Caki2 (cell line): Measurements from ENCODE around the gene NELL1. TPM values are rescaled to one million over a fixed set of nuclear protein-coding genes. Genes with fewer than 3 reads are reported as not detected.
A peak's percentile ranks its signal among the peaks of the same experiment; 100 is the strongest.

Experiments
- DNase-seq: peaks from one replicate; pipeline ENCODE4 v3.0.0-alpha.2; 2015; ENCODE audit warnings: low read depth
- in situ Hi-C: cut with HindIII; loops from 2 replicates; pipeline ENCODE4 v1.10.0; 2016; ENCODE audit warnings: low sequenced_read_pairs, low pct_unique_long_range_greater_than_20kb, mixed read lengths
- total RNA-seq: library from RNA; depleted of rRNA; stranded (reverse); fragments of >200 nt; shearing (Covaris generic); gene quantifications from 2 replicates; pipeline ENCODE4 v1.2.3, GENCODE V29; 2014; ENCODE audit warnings: low replicate concordance

Gene NELL1
- total RNA-seq, 1 experiment from 2014 or later, result not detected

- in situ Hi-C loops, result no loop called here
- DNase-seq, result no peak
Measured at GRCh38 chr11:20658135-20658534, 11.3 kb upstream of the NELL1 start.

GRCh38 chr11:20661445-20661844, 7.9 kb upstream of the NELL1 start:
- in situ Hi-C loops, result no loop called here

DNA sequence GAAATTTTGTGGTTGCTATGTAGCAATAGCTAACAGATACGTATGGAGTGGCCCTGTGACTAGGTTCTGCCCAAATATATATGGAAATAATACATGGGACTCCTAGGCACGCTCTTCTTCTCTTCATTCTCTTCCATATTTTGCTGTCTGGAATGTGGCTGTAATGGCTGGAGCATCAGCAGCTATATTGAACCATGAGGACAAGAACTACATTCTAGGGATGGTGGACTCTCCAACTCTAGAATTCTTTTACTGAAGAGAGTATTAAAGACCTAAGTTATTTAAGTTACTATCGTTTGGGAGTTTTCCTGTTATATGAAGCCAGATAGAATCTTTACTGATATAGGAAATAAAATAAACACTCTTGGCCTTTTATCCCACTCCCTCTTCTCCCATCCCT, 7.5 kb upstream of the NELL1 start:
- no peak for DNase-seq
- in situ Hi-C loops, result no loop called here

More at GRCh38 chr11:20661445-20661844, 7.9 kb upstream of the NELL1 start:
- DNase-seq, result no peak

DNA sequence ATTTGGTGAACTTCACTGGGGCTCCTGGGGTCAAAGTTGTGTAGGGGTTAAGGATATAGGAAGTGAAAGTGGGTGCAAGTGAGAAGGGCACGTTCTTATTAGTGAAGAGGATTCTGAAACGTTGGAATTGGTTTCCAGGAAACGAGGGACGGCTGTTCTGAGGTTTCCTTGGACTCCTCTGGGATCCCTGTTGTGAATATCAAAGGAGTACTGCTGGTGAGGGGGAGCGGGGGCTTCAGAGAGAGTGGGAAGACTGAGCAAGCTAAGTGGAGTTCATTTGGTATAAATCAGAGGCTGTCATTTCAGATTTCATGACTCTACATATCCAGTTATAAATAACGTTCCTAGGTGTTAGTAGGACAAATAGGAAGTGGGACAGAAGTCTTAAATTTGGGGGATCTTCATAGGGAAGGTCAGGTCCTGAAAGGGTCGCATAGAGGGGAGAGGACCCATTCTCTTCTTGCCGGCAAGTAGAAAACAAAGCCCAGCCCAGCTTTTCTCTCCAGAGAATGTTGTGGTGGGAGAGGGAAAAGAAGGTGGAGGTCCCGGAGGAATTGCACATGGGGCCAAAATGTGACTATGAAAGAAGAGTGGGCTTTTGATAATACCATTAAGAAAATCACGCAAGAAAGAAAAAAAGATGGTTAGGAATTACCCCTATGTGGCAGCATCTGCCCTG, 1.1 kb upstream of the NELL1 start:
- DNase-seq, result no peak
- in situ Hi-C loops, result no loop called here

DNA sequence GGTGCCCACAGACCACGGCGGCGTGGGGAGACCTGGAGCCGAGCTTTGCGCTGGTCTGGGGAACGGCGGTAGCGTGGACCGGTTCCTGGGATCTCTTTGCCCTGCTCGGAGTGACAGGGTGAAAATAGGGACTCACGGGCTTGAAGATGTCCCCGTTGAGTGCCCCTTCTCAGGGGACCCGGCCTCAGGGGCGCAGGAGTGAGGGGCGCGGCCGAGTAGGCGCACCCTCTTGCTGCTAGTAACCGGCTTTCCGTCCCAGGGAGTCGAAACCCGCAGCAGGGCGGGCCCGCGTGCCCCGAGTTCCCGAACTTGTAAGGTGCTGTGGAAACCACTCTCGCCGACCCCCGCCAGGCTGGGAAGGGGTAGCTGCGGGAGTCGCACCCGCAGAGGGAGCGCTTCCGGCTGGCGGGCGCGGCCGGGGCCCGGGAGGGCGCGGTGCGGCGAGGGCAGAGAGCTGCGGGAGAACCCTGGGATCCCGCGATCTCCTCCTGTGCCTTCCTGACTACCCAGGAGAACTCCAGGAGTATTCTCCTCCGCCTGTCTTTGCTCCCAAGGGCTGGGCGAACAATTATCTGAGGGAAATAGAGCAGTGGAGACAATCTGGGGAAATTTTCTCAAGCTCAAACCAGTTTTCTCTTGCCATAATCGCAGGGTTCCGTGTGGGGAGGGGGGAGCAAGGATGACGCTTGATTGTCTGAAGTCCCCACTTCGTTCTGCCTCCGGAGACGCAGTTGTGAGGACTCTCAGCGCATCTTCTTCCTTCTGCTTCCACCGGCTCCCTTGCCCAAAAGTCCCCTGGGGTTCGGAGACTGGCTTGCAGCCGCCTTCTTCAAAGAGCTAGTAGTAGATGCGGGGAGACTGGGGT, 666 bp downstream of the NELL1 start:
- in situ Hi-C loops, result no loop called here
- no peak for DNase-seq

DNA sequence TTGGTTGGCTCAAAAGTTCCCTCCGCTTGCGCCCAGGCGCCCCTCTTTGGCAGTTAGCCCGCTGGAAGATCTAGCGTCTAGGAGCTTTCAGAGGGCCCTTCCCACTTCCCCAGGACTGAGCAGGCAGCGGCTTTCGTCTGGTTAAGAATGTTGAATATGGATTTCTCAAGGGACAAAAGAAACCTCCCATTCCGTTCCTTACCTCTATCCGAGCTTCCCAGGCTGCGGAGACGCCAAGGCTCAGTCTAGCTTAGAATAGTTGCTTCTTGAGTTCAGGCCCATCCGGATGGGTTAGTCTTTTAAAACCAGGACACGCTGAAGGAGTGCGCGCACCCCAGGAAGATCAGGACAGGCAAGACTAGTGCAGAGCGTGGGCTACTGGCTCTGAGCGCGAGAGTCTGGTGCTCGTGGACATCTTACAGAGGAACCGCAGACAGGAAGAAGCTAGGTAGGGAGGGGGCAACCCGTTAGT, 1.6 kb downstream of the NELL1 start:
- no peak for DNase-seq
- in situ Hi-C loops, result no loop called here

- in situ Hi-C loops, result no loop called here
- peak; percentile 14 for DNase-seq
Measured at GRCh38 chr11:20671856-20672546, 2.6 kb downstream of the NELL1 start.

DNA sequence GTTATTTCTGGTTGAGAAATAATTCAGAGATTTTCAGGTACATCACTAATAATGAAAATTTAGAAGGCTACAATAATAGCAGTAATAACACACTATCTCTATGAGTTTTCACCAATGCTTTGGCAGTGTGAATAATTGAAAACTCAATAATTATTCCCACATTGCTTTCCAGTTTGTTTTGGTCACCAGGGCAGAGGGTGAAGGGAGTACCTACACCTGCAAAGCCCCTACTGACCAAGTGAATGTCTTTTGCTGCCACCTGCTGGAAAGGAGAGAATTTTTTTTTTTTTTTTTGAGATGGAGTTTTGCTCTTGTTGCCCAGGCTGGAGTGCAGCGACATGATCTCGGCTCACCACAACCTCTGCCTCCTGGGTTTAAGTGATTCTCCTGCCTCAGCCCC, 3.2 kb downstream of the NELL1 start:
- in situ Hi-C loops, result no loop called here
- no peak for DNase-seq

DNA sequence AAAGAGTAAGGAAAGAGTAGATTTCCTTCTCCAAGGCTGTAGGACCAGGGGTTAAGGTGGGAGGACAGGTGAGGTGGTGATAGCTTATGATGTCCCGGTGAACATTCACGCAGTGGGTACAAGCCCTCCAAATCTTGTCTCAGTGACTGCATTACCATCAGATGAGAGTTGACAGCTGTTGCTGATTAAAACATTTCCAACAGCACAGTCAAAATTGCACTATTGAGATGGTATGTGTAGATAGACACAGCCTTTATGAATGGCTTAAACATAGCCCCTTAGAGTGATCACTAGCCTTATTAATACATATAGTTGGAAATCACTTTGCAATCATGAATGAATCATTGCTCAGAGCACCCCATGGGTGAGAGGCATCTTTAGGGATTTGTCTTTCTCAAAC, 7.3 kb downstream of the NELL1 start:
- in situ Hi-C loops, result no loop called here
- DNase-seq, result no peak

DNA sequence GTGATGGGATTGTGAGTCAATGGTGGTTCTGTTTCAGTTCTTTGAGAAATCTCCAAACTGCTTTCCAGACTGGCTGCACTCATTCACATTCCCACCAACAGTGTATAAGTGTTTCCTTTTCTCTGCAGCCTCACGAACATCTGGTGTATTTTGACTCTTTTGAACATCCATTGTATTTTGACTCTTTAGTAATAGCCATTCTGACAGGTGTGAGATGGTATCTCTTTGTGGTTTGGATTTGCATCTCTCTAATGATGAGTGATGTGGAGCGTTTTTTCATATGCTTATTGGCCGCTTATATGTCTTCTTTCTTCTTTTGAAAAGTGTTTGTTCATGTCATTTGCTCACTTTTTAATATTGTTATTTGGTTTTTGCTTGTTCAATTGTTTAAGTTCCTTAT, 19.4 kb downstream of the NELL1 start:
- in situ Hi-C loops, result no loop called here
- no peak for DNase-seq

- in situ Hi-C loops, result no loop called here
- DNase-seq, result no peak
Measured at GRCh38 chr11:20707876-20708275, 38.5 kb downstream of the NELL1 start.

DNA sequence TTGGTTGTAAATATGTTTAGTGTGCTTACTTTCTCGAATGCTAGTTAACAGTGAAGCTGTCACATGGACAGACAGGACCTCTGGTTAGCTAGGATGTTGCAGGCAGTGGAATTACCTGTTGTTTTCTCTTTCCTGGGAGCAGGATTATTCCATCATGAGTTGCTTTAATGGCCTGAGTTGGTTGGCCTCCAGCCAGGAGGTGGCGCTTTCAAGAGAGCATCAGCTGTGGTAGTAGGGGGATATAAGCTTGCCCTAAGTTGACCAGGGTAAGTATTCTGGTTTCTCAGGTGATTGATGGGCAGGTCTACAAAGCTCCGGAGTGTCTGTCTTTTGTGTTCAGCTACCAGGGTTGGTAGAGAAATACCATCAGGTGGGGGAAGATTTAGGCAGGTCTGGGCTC, 43.5 kb downstream of the NELL1 start:
- no peak for DNase-seq
- in situ Hi-C loops, result no loop called here

GRCh38 chr11:20715464-20715863, 46.1 kb downstream of the NELL1 start:
- no peak for DNase-seq
- in situ Hi-C loops, result no loop called here

DNA sequence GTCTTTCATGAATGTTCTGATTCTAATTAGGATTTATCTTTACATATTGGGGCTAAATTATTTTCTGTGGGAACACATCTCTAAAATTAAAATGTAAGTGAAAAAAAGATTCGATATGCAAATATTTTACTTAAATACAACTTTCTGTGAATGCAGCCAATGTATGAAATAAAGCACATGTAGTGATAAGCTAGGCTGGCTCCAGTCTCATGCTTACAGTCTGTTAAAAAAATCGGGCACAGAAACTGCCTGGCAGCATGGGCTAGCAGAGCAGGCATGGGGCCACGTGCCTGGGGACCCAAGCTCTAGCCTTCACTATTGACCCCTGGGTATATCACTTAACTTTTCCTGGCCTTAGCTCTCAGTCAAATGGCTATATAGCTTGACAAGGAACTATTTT, 46.5 kb downstream of the NELL1 start:
- no peak for DNase-seq
- in situ Hi-C loops, result no loop called here

GRCh38 chr11:20719821-20720220, 50.4 kb downstream of the NELL1 start:
- no peak for DNase-seq
- in situ Hi-C loops, result no loop called here

GRCh38 chr11:20723366-20723765, 54.0 kb downstream of the NELL1 start:
- in situ Hi-C loops, result no loop called here

DNA sequence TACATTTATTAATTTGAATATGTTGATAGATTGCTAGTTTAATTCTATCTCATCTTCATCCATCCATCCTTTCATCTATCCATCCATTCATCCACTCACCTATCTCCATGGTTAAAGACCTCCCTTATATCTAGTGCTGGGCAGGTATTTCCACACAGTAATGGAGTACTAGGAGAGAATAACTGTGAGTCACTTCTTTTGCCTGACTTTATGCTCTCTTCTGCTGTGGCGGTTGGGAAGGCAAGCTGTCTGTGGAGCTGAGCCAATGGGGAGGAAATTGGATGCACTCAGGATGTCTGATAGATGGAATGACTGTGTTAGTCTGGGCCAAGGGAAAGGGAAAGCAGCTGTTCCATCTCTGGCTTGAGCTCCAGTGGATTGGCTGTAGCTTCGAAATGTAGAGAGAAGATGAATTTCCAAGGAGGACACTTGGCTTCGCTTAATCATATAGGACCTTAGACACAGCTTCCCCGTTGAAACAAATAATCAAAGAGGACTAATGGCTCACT, 60.3 kb downstream of the NELL1 start:
- in situ Hi-C loops, result no loop called here
- DNase-seq, result no peak

More at GRCh38 chr11:20723366-20723765, 54.0 kb downstream of the NELL1 start:
- no peak for DNase-seq

GRCh38 chr11:20731676-20732215, 62.4 kb downstream of the NELL1 start:
- in situ Hi-C loops, result no loop called here
- no peak for DNase-seq

DNA sequence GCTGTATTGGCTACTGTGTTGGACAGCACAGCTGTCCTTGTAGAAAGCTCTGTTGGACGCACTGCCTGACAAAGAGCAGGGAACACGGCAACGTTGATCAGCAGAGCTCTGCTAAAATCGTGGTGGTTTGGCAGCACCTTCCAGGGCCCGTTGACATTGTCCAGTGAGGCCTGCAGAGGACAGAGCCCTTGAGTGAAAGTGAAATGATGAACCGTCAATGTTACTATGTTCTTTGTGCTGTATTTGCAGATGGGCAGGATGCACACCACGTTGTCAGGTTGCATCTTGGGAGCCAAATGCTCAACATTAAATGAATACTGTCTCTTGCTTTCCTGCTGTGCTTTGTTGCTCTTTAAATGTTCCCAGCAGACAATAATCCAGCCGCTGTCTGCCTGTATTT, 69.7 kb downstream of the NELL1 start:
- in situ Hi-C loops, result no loop called here
- DNase-seq, result no peak
